Body of pancreas (tissue), 4 donors: Measurements from ENCODE around the gene MECP2.

ENCODE experiments used
- POLR2A ChIP-seq, 3 donors: fragments of 450-650 bp; IDR thresholded peaks; one replicate each; pipeline ENCODE4 v1.6.1; 2016; ENCODE audit warnings: antibody characterized with exemption in 3 of 3, mild to moderate bottlenecking in 2 of 3
- TF ChIP-seq, protein P1 (sequence below), 7 experiments: fragments of 450-650 bp in 4 of 7; fragments of 200-600 bp in 3 of 7; sonication (generic) in 3 of 7; IDR thresholded peaks; one replicate each; pipeline ENCODE4 v1.5.1; 2016 to 2019; ENCODE audit warnings: antibody characterized with exemption in 7 of 7

DNA sequence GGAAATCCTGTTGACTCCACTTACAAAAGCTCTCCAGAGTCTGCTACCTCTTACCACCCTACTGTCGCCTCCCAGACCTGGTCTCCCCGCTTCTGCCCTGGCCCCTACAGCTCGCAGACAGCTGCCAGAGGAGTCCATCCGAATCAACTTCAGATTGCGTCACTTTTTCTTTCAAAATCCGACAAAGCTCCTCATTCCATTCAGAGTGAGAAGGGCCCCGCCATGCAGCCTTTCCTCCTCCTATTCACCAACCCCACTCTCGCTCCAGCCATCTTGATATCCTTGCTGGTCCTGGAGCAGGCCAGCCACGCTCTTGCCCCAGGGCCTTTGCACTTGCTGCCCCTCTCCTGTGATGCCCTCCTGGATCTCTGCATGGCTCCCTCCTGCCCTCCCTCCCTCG is 41.3 kb upstream of the MECP2 start:
- TF ChIP-seq, protein P1, sequence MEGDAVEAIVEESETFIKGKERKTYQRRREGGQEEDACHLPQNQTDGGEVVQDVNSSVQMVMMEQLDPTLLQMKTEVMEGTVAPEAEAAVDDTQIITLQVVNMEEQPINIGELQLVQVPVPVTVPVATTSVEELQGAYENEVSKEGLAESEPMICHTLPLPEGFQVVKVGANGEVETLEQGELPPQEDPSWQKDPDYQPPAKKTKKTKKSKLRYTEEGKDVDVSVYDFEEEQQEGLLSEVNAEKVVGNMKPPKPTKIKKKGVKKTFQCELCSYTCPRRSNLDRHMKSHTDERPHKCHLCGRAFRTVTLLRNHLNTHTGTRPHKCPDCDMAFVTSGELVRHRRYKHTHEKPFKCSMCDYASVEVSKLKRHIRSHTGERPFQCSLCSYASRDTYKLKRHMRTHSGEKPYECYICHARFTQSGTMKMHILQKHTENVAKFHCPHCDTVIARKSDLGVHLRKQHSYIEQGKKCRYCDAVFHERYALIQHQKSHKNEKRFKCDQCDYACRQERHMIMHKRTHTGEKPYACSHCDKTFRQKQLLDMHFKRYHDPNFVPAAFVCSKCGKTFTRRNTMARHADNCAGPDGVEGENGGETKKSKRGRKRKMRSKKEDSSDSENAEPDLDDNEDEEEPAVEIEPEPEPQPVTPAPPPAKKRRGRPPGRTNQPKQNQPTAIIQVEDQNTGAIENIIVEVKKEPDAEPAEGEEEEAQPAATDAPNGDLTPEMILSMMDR (IDR thresholded peaks at IDR 0.05) = no peak
- TF ChIP-seq POLR2A (IDR thresholded peaks at IDR 0.05) = no peak
